Right atrium auricular region (tissue), 2 donors: ENCODE data around the gene LPP. TPM values are rescaled to one million over a fixed set of nuclear protein-coding genes. Genes with fewer than 3 reads are reported as not detected.

Experiments
- DNase-seq: peaks from one replicate; pipeline ENCODE4 v3.0.0-alpha.2; 2019; ENCODE audit warnings: low spot score
- H3K27ac ChIP-seq, 2 donors: fragments of 200-600 bp; sonication (generic); 1 replicate in 1 of 2; 2 replicates in 1 of 2; pipeline ENCODE4 v1.5.1; 2016 to 2019
- H3K27me3 ChIP-seq, 2 donors: fragments of 200-600 bp; sonication (generic); one replicate each; pipeline versions ENCODE4 v1.5.1 to v1.6.0; 2017 to 2019
- H3K36me3 ChIP-seq: fragments of 200-600 bp; sonication (generic); one replicate; pipeline ENCODE4 v1.5.1; 2016
- H3K4me1 ChIP-seq, 2 donors: fragments of 200-600 bp; sonication (generic); one replicate each; pipeline versions ENCODE4 v1.5.1 to v1.6.0; 2017 to 2019
- H3K4me3 ChIP-seq, 2 donors: fragments of 200-600 bp; sonication (generic); 1 replicate in 1 of 2; 2 replicates in 1 of 2; pipeline ENCODE4 v1.5.1; 2017 to 2019; ENCODE audit warnings: mild to moderate bottlenecking in 1 of 2, moderate library complexity in 1 of 2
- H3K9me3 ChIP-seq, 2 donors: fragments of 200-600 bp; sonication (generic); one replicate each; pipeline ENCODE4 v1.5.1; 2019
- CTCF ChIP-seq, 2 donors: fragments of 200-600 bp; sonication (generic); IDR thresholded peaks; one replicate each; pipeline ENCODE4 v1.5.1; 2019; ENCODE audit warnings: antibody characterized with exemption in 2 of 2
- total RNA-seq, 2 donors: library from RNA; depleted of rRNA; stranded (reverse); fragments of >200 nt; gene quantifications; one replicate each; pipeline ENCODE4 v1.1.0, GENCODE V29; 2016

LPP gene
- total RNA-seq, 2 donors from 2014 or later, result 117 to 186 TPM

DNA sequence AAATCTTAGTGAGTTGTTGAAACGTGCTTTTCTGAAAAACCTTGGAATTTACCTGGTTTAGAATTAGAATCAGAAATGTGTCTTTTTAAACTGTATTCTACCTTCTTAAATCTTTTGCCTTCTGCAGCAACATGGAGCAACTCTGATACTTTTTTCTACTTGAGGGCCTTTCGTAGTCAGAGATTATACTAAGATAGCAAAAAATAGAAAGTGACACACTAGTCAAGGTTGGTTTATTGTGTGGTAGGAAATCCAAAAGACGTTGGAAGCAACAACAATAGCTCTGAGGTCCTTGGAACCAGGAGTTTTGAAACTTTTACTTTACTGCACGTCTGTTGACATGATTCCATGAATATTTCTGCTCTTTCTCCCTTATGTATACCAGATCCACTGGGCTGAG is 294.9 kb downstream of the LPP start:
- no peak for DNase-seq
- no peaks in the 10 kb centered on the region for H3K27me3 ChIP-seq
- TF ChIP-seq CTCF (IDR thresholded peaks at IDR 0.05), result no peak
- no peaks in the 10 kb centered on the region for H3K36me3 ChIP-seq
- H3K4me1 ChIP-seq, result peaks cover 0 to 14% of the 10 kb centered on the region in 2 donors
- H3K4me3 ChIP-seq, result no peak overlapping the region
- no peaks in the 10 kb centered on the region for H3K9me3 ChIP-seq
- H3K27ac ChIP-seq, result no peak overlapping the region

GRCh38 chr3:188449421-188449820 is 295.5 kb downstream of the LPP start:
- Histone ChIP-seq H3K4me1 (peaks cover 0 to 16% of the 10 kb centered on the region in 2 donors), H3K4me3 (no peak overlapping the region), H3K27me3 (no peaks in the 10 kb centered on the region), H3K9me3 (no peaks in the 10 kb centered on the region), H3K36me3 (no peaks in the 10 kb centered on the region), H3K27ac (no peak overlapping the region)
- TF ChIP-seq CTCF (IDR thresholded peaks at IDR 0.05), result no peak
- no peak for DNase-seq

DNA sequence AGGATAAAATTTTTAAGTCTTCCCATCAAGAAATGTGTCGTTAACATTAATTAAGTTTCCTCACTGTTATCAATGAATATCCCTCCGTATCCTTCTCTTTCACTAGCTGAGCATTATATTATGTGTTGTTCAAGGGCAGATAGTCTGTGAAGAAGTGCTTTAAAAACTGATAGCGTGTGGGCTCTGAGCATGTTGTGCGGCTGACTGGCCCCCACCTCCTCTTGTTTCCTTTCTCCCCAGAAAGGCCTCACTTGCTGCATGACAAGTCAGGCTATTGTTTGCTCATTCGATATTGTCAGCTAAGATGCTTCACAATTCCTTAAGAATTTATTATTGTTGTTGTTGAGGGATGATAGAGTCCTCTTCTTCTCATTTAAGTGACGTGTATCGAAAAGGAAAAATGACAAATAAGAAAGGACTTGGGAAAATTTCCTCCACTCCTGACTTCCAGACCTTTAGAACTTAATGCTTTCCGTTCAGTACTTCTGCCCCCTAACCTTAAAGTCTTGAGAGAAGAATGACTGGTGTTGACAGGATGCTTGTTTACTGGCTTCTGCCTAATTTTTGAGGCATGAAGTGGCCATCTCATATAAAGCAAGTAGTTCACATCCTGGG is 298.3 kb downstream of the LPP start:
- no peak for DNase-seq
- no peaks in the 10 kb centered on the region for H3K9me3 ChIP-seq
- no peaks in the 10 kb centered on the region for H3K27me3 ChIP-seq
- H3K36me3 ChIP-seq, result no peaks in the 10 kb centered on the region
- TF ChIP-seq CTCF (IDR thresholded peaks at IDR 0.05), result no peak
- H3K4me1 ChIP-seq, result peaks cover 0 to 23% of the 10 kb centered on the region in 2 donors
- H3K27ac ChIP-seq, result peak overlapping the region in 1 of 2 donors; percentile 4
- H3K4me3 ChIP-seq, result no peak overlapping the region

- Histone ChIP-seq H3K4me3 (no peak overlapping the region), H3K4me1 (peaks cover 0 to 23% of the 10 kb centered on the region in 2 donors), H3K27me3 (no peaks in the 10 kb centered on the region), H3K36me3 (no peaks in the 10 kb centered on the region), H3K27ac (no peak overlapping the region), H3K9me3 (no peaks in the 10 kb centered on the region)
- no peak for DNase-seq
- no peak for TF ChIP-seq CTCF (IDR thresholded peaks at IDR 0.05)
Measured at GRCh38 chr3:188453431-188454384, 299.8 kb downstream of the LPP start.

GRCh38 chr3:188455748-188456147 is 301.8 kb downstream of the LPP start:
- Histone ChIP-seq H3K4me1 (peaks cover 0 to 28% of the 10 kb centered on the region in 2 donors), H3K4me3 (no peak overlapping the region)
- no peak for TF ChIP-seq CTCF (IDR thresholded peaks at IDR 0.05)

More at GRCh38 chr3:188455748-188456147, 301.8 kb downstream of the LPP start:
- Histone ChIP-seq H3K36me3 (no peaks in the 10 kb centered on the region), H3K27ac (no peak overlapping the region), H3K9me3 (no peaks in the 10 kb centered on the region), H3K27me3 (no peaks in the 10 kb centered on the region)
- DNase-seq, result no peak
